Activated T-cell treated with anti-CD3 and anti-CD28 coated beads, Interleukin-2, amount 50 U/mL, for 24 hours (primary cell): ENCODE measurements around the gene CHPF.

Experiments used
- DNase-seq: peaks from one replicate; pipeline ENCODE4 v3.0.0-alpha.2; 2020
- H3K27ac Mint-ChIP-seq: 2 replicates; pipeline ENCODE4 v1.8.0; 2020; ENCODE audit warnings: mild to moderate bottlenecking, mixed read lengths
- H3K27me3 Mint-ChIP-seq: 2 replicates; pipeline ENCODE4 v1.8.0; 2020; ENCODE audit warnings: mixed read lengths
- H3K36me3 Mint-ChIP-seq: 2 replicates; pipeline ENCODE4 v1.8.0; 2020; ENCODE audit warnings: low read depth, mixed read lengths
- H3K4me1 Mint-ChIP-seq: 2 replicates; pipeline ENCODE4 v1.8.0; 2020; ENCODE audit warnings: low read depth, mixed read lengths
- H3K4me3 Mint-ChIP-seq: 2 replicates; pipeline ENCODE4 v1.8.0; 2020; ENCODE audit warnings: mild to moderate bottlenecking, moderate library complexity, mixed read lengths
- H3K9me3 Mint-ChIP-seq: 2 replicates; pipeline ENCODE4 v1.8.0; 2020; ENCODE audit warnings: mixed read lengths

Gene CHPF

GRCh38 chr2:219548990-219549389 lies 5.4 kb upstream of the CHPF start:
- DNase-seq = no peak
- Mint-ChIP-seq H3K36me3 (no peaks in the 10 kb centered on the region), H3K27me3 (peaks cover 53% of the 10 kb centered on the region), H3K4me3 (no peak overlapping the region), H3K4me1 (peaks cover 20% of the 10 kb centered on the region), H3K27ac (no peak overlapping the region), H3K9me3 (no peaks in the 10 kb centered on the region)

GRCh38 chr2:219547621-219548020 lies 4.0 kb upstream of the CHPF start:
- H3K27me3 Mint-ChIP-seq = peaks cover 43% of the 10 kb centered on the region
- H3K36me3 Mint-ChIP-seq = peaks cover 3% of the 10 kb centered on the region
- DNase-seq = no peak
- H3K27ac Mint-ChIP-seq = no peak overlapping the region
- peaks cover 20% of the 10 kb centered on the region for H3K4me1 Mint-ChIP-seq
- no peaks in the 10 kb centered on the region for H3K9me3 Mint-ChIP-seq
- H3K4me3 Mint-ChIP-seq = no peak overlapping the region

GRCh38 chr2:219545943-219546352 lies 2.3 kb upstream of the CHPF start:
- Mint-ChIP-seq H3K36me3 (peaks cover 10% of the 10 kb centered on the region), H3K27ac (no peak overlapping the region), H3K4me1 (peaks cover 30% of the 10 kb centered on the region), H3K4me3 (no peak overlapping the region), H3K27me3 (peaks cover 31% of the 10 kb centered on the region), H3K9me3 (no peaks in the 10 kb centered on the region)
- no peak for DNase-seq

- H3K4me1 Mint-ChIP-seq = peaks cover 30% of the 10 kb centered on the region
- no peaks in the 10 kb centered on the region for H3K9me3 Mint-ChIP-seq
- H3K27me3 Mint-ChIP-seq = peaks cover 26% of the 10 kb centered on the region
- peaks cover 15% of the 10 kb centered on the region for H3K36me3 Mint-ChIP-seq
- H3K27ac Mint-ChIP-seq = no peak overlapping the region
- DNase-seq = no peak
- H3K4me3 Mint-ChIP-seq = no peak overlapping the region
Measured at GRCh38 chr2:219545295-219545942, 1.8 kb upstream of the CHPF start.

- Mint-ChIP-seq H3K4me3 (peak overlapping the region; percentile 90), H3K9me3 (no peaks in the 10 kb centered on the region), H3K4me1 (peaks cover 30% of the 10 kb centered on the region), H3K27me3 (peaks cover 25% of the 10 kb centered on the region), H3K27ac (no peak overlapping the region), H3K36me3 (peaks cover 23% of the 10 kb centered on the region)
- no peak for DNase-seq
Measured at GRCh38 chr2:219544567-219544966, 958 bp upstream of the CHPF start.

GRCh38 chr2:219542931-219543595 lies 546 bp downstream of the CHPF start:
- peaks cover 35% of the 10 kb centered on the region for H3K36me3 Mint-ChIP-seq
- no peak for DNase-seq
- peaks cover 30% of the 10 kb centered on the region for H3K4me1 Mint-ChIP-seq
- H3K27ac Mint-ChIP-seq = peak overlapping the region; percentile 84
- no peaks in the 10 kb centered on the region for H3K9me3 Mint-ChIP-seq
- peaks cover 15% of the 10 kb centered on the region for H3K27me3 Mint-ChIP-seq
- H3K4me3 Mint-ChIP-seq = peak overlapping the region; percentile 90

- peak overlapping the region; percentile 18 for H3K27ac Mint-ChIP-seq
- H3K9me3 Mint-ChIP-seq = no peaks in the 10 kb centered on the region
- H3K4me3 Mint-ChIP-seq = peak overlapping the region; percentile 90
- peaks cover 30% of the 10 kb centered on the region for H3K4me1 Mint-ChIP-seq
- H3K27me3 Mint-ChIP-seq = peaks cover 10% of the 10 kb centered on the region
- H3K36me3 Mint-ChIP-seq = peaks cover 35% of the 10 kb centered on the region
- DNase-seq = peak; percentile 94
Measured at GRCh38 chr2:219541611-219542180, 1.9 kb downstream of the CHPF start.

- H3K9me3 Mint-ChIP-seq = no peaks in the 10 kb centered on the region
- H3K27ac Mint-ChIP-seq = no peak overlapping the region
- no peak overlapping the region for H3K4me3 Mint-ChIP-seq
- peaks cover 35% of the 10 kb centered on the region for H3K36me3 Mint-ChIP-seq
- peaks cover 10% of the 10 kb centered on the region for H3K27me3 Mint-ChIP-seq
- DNase-seq = no peak
- peaks cover 30% of the 10 kb centered on the region for H3K4me1 Mint-ChIP-seq
Measured at GRCh38 chr2:219540784-219541504, 2.7 kb downstream of the CHPF start.

GRCh38 chr2:219539926-219540678 lies 3.5 kb downstream of the CHPF start:
- no peak overlapping the region for H3K4me3 Mint-ChIP-seq
- no peaks in the 10 kb centered on the region for H3K9me3 Mint-ChIP-seq
- H3K36me3 Mint-ChIP-seq = peaks cover 35% of the 10 kb centered on the region
- H3K27me3 Mint-ChIP-seq = peaks cover 12% of the 10 kb centered on the region
- no peak for DNase-seq
- H3K27ac Mint-ChIP-seq = no peak overlapping the region
- H3K4me1 Mint-ChIP-seq = peaks cover 30% of the 10 kb centered on the region

GRCh38 chr2:219538956-219539788 lies 4.4 kb downstream of the CHPF start:
- Mint-ChIP-seq H3K27me3 (peaks cover 4% of the 10 kb centered on the region), H3K9me3 (no peaks in the 10 kb centered on the region)

GRCh38 chr2:219538504-219538951 lies 5.1 kb downstream of the CHPF start:
- Mint-ChIP-seq H3K27me3 (peaks cover 4% of the 10 kb centered on the region), H3K36me3 (peaks cover 35% of the 10 kb centered on the region), H3K9me3 (no peaks in the 10 kb centered on the region), H3K27ac (no peak overlapping the region), H3K4me3 (no peak overlapping the region), H3K4me1 (peaks cover 19% of the 10 kb centered on the region)
- no peak for DNase-seq

More at GRCh38 chr2:219538956-219539788, 4.4 kb downstream of the CHPF start:
- Mint-ChIP-seq H3K4me1 (peaks cover 21% of the 10 kb centered on the region), H3K36me3 (peaks cover 35% of the 10 kb centered on the region), H3K4me3 (no peak overlapping the region), H3K27ac (no peak overlapping the region)
- DNase-seq = no peak

- peaks cover 7% of the 10 kb centered on the region for H3K27me3 Mint-ChIP-seq
- no peak overlapping the region for H3K4me3 Mint-ChIP-seq
Measured at GRCh38 chr2:219537657-219538488, 5.7 kb downstream of the CHPF start.

GRCh38 chr2:219536967-219537366 lies 6.6 kb downstream of the CHPF start:
- Mint-ChIP-seq H3K27ac (no peak overlapping the region), H3K27me3 (peaks cover 14% of the 10 kb centered on the region), H3K4me3 (no peak overlapping the region), H3K4me1 (peaks cover 10% of the 10 kb centered on the region), H3K9me3 (no peaks in the 10 kb centered on the region), H3K36me3 (peaks cover 32% of the 10 kb centered on the region)
- DNase-seq = no peak

More at GRCh38 chr2:219537657-219538488, 5.7 kb downstream of the CHPF start:
- Mint-ChIP-seq H3K36me3 (peaks cover 35% of the 10 kb centered on the region), H3K27ac (no peak overlapping the region), H3K4me1 (peaks cover 19% of the 10 kb centered on the region), H3K9me3 (no peaks in the 10 kb centered on the region)
- DNase-seq = no peak
